Stimulated activated effector memory CD8-positive, alpha-beta T cell treated with anti-CD3 and anti-CD28 coated beads, Interleukin-12 subunit alpha, Interleukin-12 subunit beta, amount 100 ng/mL, for 72 hours (primary cell): ENCODE data around the gene LONRF2.

Experiments used
- ATAC-seq: fragments of 150-1000 bp; cut with Tn5 transposase; 2 replicates; pipeline ENCODE4 v1.10.0; 2021
- DNase-seq, 2 donors: peaks; one replicate each; pipeline ENCODE4 v3.0.0; 2021 to 2022; ENCODE audit warnings: low spot score in 2 of 2
- H3K27ac Mint-ChIP-seq: one replicate; pipeline ENCODE4 v1.8.0; 2022; ENCODE audit warnings: mild to moderate bottlenecking, mixed read lengths
- H3K36me3 Mint-ChIP-seq: one replicate; pipeline ENCODE4 v1.8.0; 2022; ENCODE audit warnings: mild to moderate bottlenecking, mixed read lengths
- H3K4me1 Mint-ChIP-seq: one replicate; pipeline ENCODE4 v1.8.0; 2022; ENCODE audit warnings: mixed read lengths
- H3K4me3 Mint-ChIP-seq: one replicate; pipeline ENCODE4 v1.8.0; 2022; ENCODE audit warnings: mild to moderate bottlenecking, mixed read lengths
- H3K9me3 Mint-ChIP-seq: one replicate; pipeline ENCODE4 v1.8.0; 2022; ENCODE audit warnings: mixed read lengths

Gene LONRF2

GRCh38 chr2:100289020-100289419 is 33.3 kb downstream of the LONRF2 start:
- Mint-ChIP-seq H3K4me1 (no peaks in the 10 kb centered on the region), H3K36me3 (no peaks in the 10 kb centered on the region), H3K9me3 (no peaks in the 10 kb centered on the region), H3K27ac (no peak overlapping the region), H3K4me3 (no peak overlapping the region)
- DNase-seq (no peak), ATAC-seq (peak; percentile 63)

GRCh38 chr2:100286318-100286717 is 36.0 kb downstream of the LONRF2 start:
- Mint-ChIP-seq H3K27ac (no peak overlapping the region), H3K4me3 (no peak overlapping the region)

GRCh38 chr2:100285691-100286090 is 36.6 kb downstream of the LONRF2 start:
- no peak for DNase-seq
- ATAC-seq, result no peak
- H3K27ac Mint-ChIP-seq, result no peak overlapping the region
- no peaks in the 10 kb centered on the region for H3K36me3 Mint-ChIP-seq
- H3K9me3 Mint-ChIP-seq, result no peaks in the 10 kb centered on the region
- H3K4me1 Mint-ChIP-seq, result no peaks in the 10 kb centered on the region
- no peak overlapping the region for H3K4me3 Mint-ChIP-seq

More at GRCh38 chr2:100286318-100286717, 36.0 kb downstream of the LONRF2 start:
- Mint-ChIP-seq H3K4me1 (no peaks in the 10 kb centered on the region), H3K9me3 (no peaks in the 10 kb centered on the region), H3K36me3 (no peaks in the 10 kb centered on the region)
- ATAC-seq, result no peak
- peak in 1 of 2 donors; percentile 32 for DNase-seq

- no peaks in the 10 kb centered on the region for H3K9me3 Mint-ChIP-seq
- H3K4me1 Mint-ChIP-seq, result no peaks in the 10 kb centered on the region
- no peak overlapping the region for H3K27ac Mint-ChIP-seq
- no peaks in the 10 kb centered on the region for H3K36me3 Mint-ChIP-seq
- H3K4me3 Mint-ChIP-seq, result no peak overlapping the region
- no peak for ATAC-seq
- DNase-seq, result no peak
These were observed 37.3 kb downstream of the LONRF2 start for GRCh38 chr2:100285011-100285410.

- Mint-ChIP-seq H3K36me3 (no peaks in the 10 kb centered on the region), H3K27ac (no peak overlapping the region), H3K9me3 (no peaks in the 10 kb centered on the region), H3K4me3 (no peak overlapping the region), H3K4me1 (peaks cover 7% of the 10 kb centered on the region)
- ATAC-seq, result no peak
- peak in 1 of 2 donors; percentile 33 for DNase-seq
These were observed 38.4 kb downstream of the LONRF2 start for GRCh38 chr2:100283724-100284501.

- H3K27ac Mint-ChIP-seq, result no peak overlapping the region
- ATAC-seq, result no peak
These were observed 40.5 kb downstream of the LONRF2 start for GRCh38 chr2:100281521-100282438.

GRCh38 chr2:100279586-100280534 is 42.4 kb downstream of the LONRF2 start:
- Mint-ChIP-seq H3K4me1 (peaks cover 10% of the 10 kb centered on the region), H3K27ac (no peak overlapping the region), H3K4me3 (no peak overlapping the region), H3K9me3 (no peaks in the 10 kb centered on the region), H3K36me3 (no peaks in the 10 kb centered on the region)
- ATAC-seq, result no peak
- no peak for DNase-seq

More at GRCh38 chr2:100281521-100282438, 40.5 kb downstream of the LONRF2 start:
- Mint-ChIP-seq H3K9me3 (no peaks in the 10 kb centered on the region), H3K36me3 (no peaks in the 10 kb centered on the region), H3K4me1 (peaks cover 10% of the 10 kb centered on the region), H3K4me3 (no peak overlapping the region)
- no peak for DNase-seq

- Mint-ChIP-seq H3K4me1 (peaks cover 11% of the 10 kb centered on the region), H3K4me3 (no peak overlapping the region)
These were observed 43.3 kb downstream of the LONRF2 start for GRCh38 chr2:100278986-100279385.

GRCh38 chr2:100278501-100278900 is 43.8 kb downstream of the LONRF2 start:
- DNase-seq, result no peak
- ATAC-seq, result no peak
- no peaks in the 10 kb centered on the region for H3K9me3 Mint-ChIP-seq
- no peak overlapping the region for H3K4me3 Mint-ChIP-seq
- H3K27ac Mint-ChIP-seq, result no peak overlapping the region
- H3K36me3 Mint-ChIP-seq, result no peaks in the 10 kb centered on the region
- H3K4me1 Mint-ChIP-seq, result peaks cover 15% of the 10 kb centered on the region

More at GRCh38 chr2:100278986-100279385, 43.3 kb downstream of the LONRF2 start:
- DNase-seq (no peak), ATAC-seq (peak; percentile 52)
- Mint-ChIP-seq H3K9me3 (no peaks in the 10 kb centered on the region), H3K27ac (no peak overlapping the region), H3K36me3 (no peaks in the 10 kb centered on the region)

GRCh38 chr2:100277540-100278207 is 44.6 kb downstream of the LONRF2 start:
- Mint-ChIP-seq H3K9me3 (no peaks in the 10 kb centered on the region), H3K36me3 (no peaks in the 10 kb centered on the region), H3K4me3 (no peak overlapping the region), H3K4me1 (peaks cover 15% of the 10 kb centered on the region), H3K27ac (no peak overlapping the region)
- DNase-seq (no peak), ATAC-seq (no peak)

GRCh38 chr2:100276716-100277115 is 45.6 kb downstream of the LONRF2 start:
- H3K4me3 Mint-ChIP-seq, result no peak overlapping the region
- no peaks in the 10 kb centered on the region for H3K36me3 Mint-ChIP-seq
- H3K9me3 Mint-ChIP-seq, result no peaks in the 10 kb centered on the region
- ATAC-seq (no peak), DNase-seq (no peak)
- H3K27ac Mint-ChIP-seq, result no peak overlapping the region
- H3K4me1 Mint-ChIP-seq, result peaks cover 15% of the 10 kb centered on the region

- H3K9me3 Mint-ChIP-seq, result no peaks in the 10 kb centered on the region
- ATAC-seq, result no peak
These were observed 47.1 kb downstream of the LONRF2 start for GRCh38 chr2:100275200-100275589.

GRCh38 chr2:100274566-100275199 is 47.6 kb downstream of the LONRF2 start:
- Mint-ChIP-seq H3K36me3 (peaks cover 6% of the 10 kb centered on the region), H3K9me3 (no peaks in the 10 kb centered on the region), H3K4me3 (no peak overlapping the region), H3K27ac (no peak overlapping the region), H3K4me1 (peaks cover 15% of the 10 kb centered on the region)
- ATAC-seq (peak; percentile 25), DNase-seq (no peak)

More at GRCh38 chr2:100275200-100275589, 47.1 kb downstream of the LONRF2 start:
- Mint-ChIP-seq H3K27ac (no peak overlapping the region), H3K36me3 (peaks cover 5% of the 10 kb centered on the region), H3K4me1 (peaks cover 15% of the 10 kb centered on the region), H3K4me3 (no peak overlapping the region)
- DNase-seq, result no peak

GRCh38 chr2:100274076-100274475 is 48.2 kb downstream of the LONRF2 start:
- no peak overlapping the region for H3K27ac Mint-ChIP-seq
- ATAC-seq (no peak), DNase-seq (no peak)
- H3K4me3 Mint-ChIP-seq, result no peak overlapping the region
- peaks cover 10% of the 10 kb centered on the region for H3K4me1 Mint-ChIP-seq
- peaks cover 6% of the 10 kb centered on the region for H3K36me3 Mint-ChIP-seq
- H3K9me3 Mint-ChIP-seq, result no peaks in the 10 kb centered on the region
